B cell (primary cell): ENCODE results near the gene RPS14. TPM values are rescaled to one million over a fixed set of nuclear protein-coding genes. Genes with fewer than 3 reads are reported as not detected.

ENCODE experiments used
- ATAC-seq: fragments of 200-7000 bp; cut with Tn5 transposase; one replicate; pipeline ENCODE4 v1.10.0; 2021; ENCODE audit warnings: low read depth, mild to moderate bottlenecking, moderate number of reproducible peaks, moderate library complexity
- CTCF ChIA-PET: fragments of 350-600 bp; sonication (Branson Sonifier 250); formaldehyde crosslinking; loops from one replicate; lab custom pipeline; 2021; ENCODE audit warnings: antibody characterized with exemption, inconsistent platforms; lab: Charles Lee
- POLR2A ChIA-PET: fragments of 350-600 bp; sonication (Branson Sonifier 250); formaldehyde crosslinking; loops from one replicate; lab custom pipeline; 2021; ENCODE audit warnings: antibody characterized with exemption; lab: Charles Lee
- DNase-seq: peaks from one replicate; pipeline ENCODE4 v3.0.0; 2013
- H2AFZ ChIP-seq: 2 replicates; pipeline ENCODE4 v1.6.1; 2012; ENCODE audit warnings: mild to moderate bottlenecking, low read depth, low read length; ENCODE audit not compliant: insufficient read depth, poor library complexity, severe bottlenecking
- H3K27ac ChIP-seq, 2 donors: 1 replicate in 1 of 2; 2 replicates in 1 of 2; pipeline ENCODE4 v1.5.1; 2012 to 2013; ENCODE audit warnings: low read length in 2 of 2, mild to moderate bottlenecking in 2 of 2, moderate library complexity in 1 of 2
- H3K27me3 ChIP-seq, 4 experiments: fragments of 200-600 bp in 1 of 4; sonication (generic) in 1 of 4; replicated peaks in 1 of 4; 1 replicate in 2 of 4; 2 replicates in 2 of 4; pipeline versions ENCODE4 v1.6.1 to v1.7.0; 2013 to 2016; ENCODE audit warnings: low read length in 3 of 4, mild to moderate bottlenecking in 2 of 4, mixed read lengths in 1 of 4, moderate library complexity in 1 of 4; ENCODE audit not compliant: insufficient read depth in 4 of 4, control insufficient read depth in 3 of 4; ENCODE audit errors: control extremely low read depth in 1 of 4
- H3K36me3 ChIP-seq, 2 experiments: replicated peaks in 1 of 2; 1 replicate in 1 of 2; 2 replicates in 1 of 2; pipeline versions ENCODE4 v1.6.1 to v1.7.1; 2013; ENCODE audit warnings: low read length in 1 of 2; ENCODE audit not compliant: insufficient read depth in 2 of 2, control insufficient read depth in 1 of 2; ENCODE audit errors: control extremely low read depth in 1 of 2, extremely low read depth in 1 of 2
- H3K4me1 ChIP-seq, 2 donors: fragments of 200-600 bp in 1 of 2; sonication (generic) in 1 of 2; 1 replicate in 1 of 2; 2 replicates in 1 of 2; pipeline versions ENCODE4 v1.5.1 to v1.6.1; 2013 to 2017; ENCODE audit warnings: low read length in 2 of 2; ENCODE audit not compliant: control insufficient read depth in 2 of 2, insufficient read depth in 2 of 2
- H3K4me2 ChIP-seq: replicated peaks from 2 replicates; pipeline ENCODE3; 2012; ENCODE audit warnings: mild to moderate bottlenecking, low read depth, low read length; ENCODE audit not compliant: poor library complexity, severe bottlenecking
- H3K4me3 ChIP-seq, 5 experiments: fragments of 200-600 bp in 1 of 5; sonication (generic) in 1 of 5; 1 replicate in 3 of 5; 2 replicates in 2 of 5; pipeline versions ENCODE4 v1.5.1 to v1.7.0; 2011 to 2016; ENCODE audit warnings: low read length in 4 of 5, mild to moderate bottlenecking in 4 of 5, low read depth in 2 of 5, control low read depth in 1 of 5, moderate library complexity in 1 of 5; ENCODE audit not compliant: insufficient read depth in 1 of 5; ENCODE audit errors: control extremely low read depth in 1 of 5, extremely low read depth in 1 of 5
- H3K79me2 ChIP-seq: fragments of 200-600 bp; sonication (generic); one replicate; pipeline ENCODE4 v1.6.0; 2016; ENCODE audit warnings: low read length; ENCODE audit not compliant: control insufficient read depth, insufficient read depth
- H3K9ac ChIP-seq: fragments of 200-600 bp; sonication (generic); 2 replicates; pipeline ENCODE4 v1.6.1; 2017; ENCODE audit warnings: mild to moderate bottlenecking, low read length, moderate library complexity
- H3K9me3 ChIP-seq, 3 donors: one replicate each; pipeline versions ENCODE4 v1.6.1 to v1.7.1; 2013; ENCODE audit warnings: low read length in 2 of 3; ENCODE audit not compliant: control insufficient read depth in 2 of 3, insufficient read depth in 1 of 3; ENCODE audit errors: control extremely low read depth in 1 of 3
- H4K20me1 ChIP-seq: 2 replicates; pipeline ENCODE4 v1.6.0; 2012; ENCODE audit warnings: mild to moderate bottlenecking, low read length; ENCODE audit not compliant: insufficient read depth, control insufficient read depth, poor library complexity, severe bottlenecking
- H3K27ac Mint-ChIP-seq: one replicate; pipeline ENCODE4 v1.8.0; 2021; ENCODE audit warnings: mixed read lengths
- H3K27me3 Mint-ChIP-seq: one replicate; pipeline ENCODE4 v1.8.0; 2021; ENCODE audit warnings: mixed read lengths
- H3K4me1 Mint-ChIP-seq: one replicate; pipeline ENCODE4 v1.8.0; 2021; ENCODE audit warnings: mixed read lengths
- H3K4me3 Mint-ChIP-seq: one replicate; pipeline ENCODE4 v1.8.0; 2021; ENCODE audit warnings: mixed read lengths
- H3K9me3 Mint-ChIP-seq: one replicate; pipeline ENCODE4 v1.8.0; 2022; ENCODE audit warnings: mixed read lengths; ENCODE audit not compliant: insufficient read depth
- CTCF ChIP-seq: fragments of 200-600 bp; IDR thresholded peaks from one replicate; pipeline ENCODE4 v1.8.0; 2022; ENCODE audit warnings: antibody characterized with exemption, mild to moderate bottlenecking
- EZH2 ChIP-seq: IDR thresholded peaks from 2 replicates; pipeline ENCODE4 v1.6.1; 2012; ENCODE audit warnings: borderline replicate concordance, low read depth, mild to moderate bottlenecking, moderate library complexity, low read length; ENCODE audit not compliant: insufficient read depth, poor library complexity, severe bottlenecking
- WGBS: methylation state at CpG from one replicate; pipeline ENCODE4 v1.1.5; 2013; ENCODE audit warnings: missing lambda C conversion rate; ENCODE audit not compliant: insufficient coverage; 5-methylcytosine and 5-hydroxymethylcytosine counted together
- intact Hi-C: fragments of 100-400 bp; cut with micrococcal nuclease; formaldehyde crosslinking; loops from one replicate; pipeline ENCODE4 v1.10.0; 2022
- polyA plus RNA-seq: library from polyadenylated mRNA; depleted of rRNA; stranded (reverse); fragments of >200 nt; gene quantifications from 2 replicates; pipeline ENCODE4 v1.2.3, GENCODE V29; 2012
- total RNA-seq, 2 donors: library from RNA; stranded (reverse); fragments of 120-200 nt in 1 of 2; gene quantifications; 1 replicate in 1 of 2; 2 replicates in 1 of 2; pipeline versions ENCODE4 v1.2.3 to v1.2.4, GENCODE V29; 2013 to 2022

The RPS14 gene
- total and polyA plus RNA-seq, 2 donors (not counting 1 experiment from before 2014, with no cell fraction given), result 3,740 to 6,881 TPM

- Mint-ChIP-seq H3K27me3 (no peaks in the 10 kb centered on the region), H3K27ac (no peak overlapping the region), H3K4me3 (no peak overlapping the region), H3K4me1 (peaks cover 20% of the 10 kb centered on the region), H3K9me3 (no peaks in the 10 kb centered on the region)
- 79% methylated on average over 3 of the region's 4 CpGs for WGBS
- Histone ChIP-seq H2AFZ (no peak overlapping the region), H3K9ac (no peak overlapping the region), H3K27ac (no peak overlapping the region), H3K4me2 (no peak overlapping the region), H3K27me3 (no peaks in the 10 kb centered on the region), H3K36me3 (peaks cover 0 to 12% of the 10 kb centered on the region in 2 experiments), H3K9me3 (no peaks in the 10 kb centered on the region), H3K4me1 (peaks cover 23 to 24% of the 10 kb centered on the region in 2 donors), H4K20me1 (no peaks in the 10 kb centered on the region), H3K79me2 (peaks cover 28% of the 10 kb centered on the region), H3K4me3 (no peak overlapping the region)
- TF ChIP-seq CTCF, result peak; percentile 43
- no peak for TF ChIP-seq EZH2
- no peak for ATAC-seq
- ChIA-PET POLR2A (interaction anchor here (0.8 to 21.5 kb wide), 2 partner anchors 11 to 27 kb away, joined by 3 to 387 read pairs; partner anchors contain the start of genes CD74 and RPS14), CTCF (interaction anchor here (0.7 to 14.4 kb wide), 4 partner anchors 8 to 821 kb away, joined by 3 to 396 read pairs (median 4); no protein-coding TSS in a partner anchor)
- peak; percentile 40 for DNase-seq
- intact Hi-C loops, result no loop called here
Measured at GRCh38 chr5:150438873-150439546, 10.5 kb downstream of the RPS14 start.
